GM19351 (cell line): ENCODE data around the gene GUCY1A2.
"Not testable (repeated sequence)": the region's sequence is repeated elsewhere in the genome, so short reads cannot be mapped to it uniquely, and the experiment has no call there.

Source experiments
- ATAC-seq: cut with Tn5 transposase; IDR thresholded peaks from one replicate; pipeline ENCODE4 v1.9.1; 2021; ENCODE audit warnings: mild to moderate bottlenecking, moderate library complexity; ENCODE audit not compliant: unreplicated experiment

Gene GUCY1A2

GRCh38 chr11:106950067-106950491 lies 68.2 kb downstream of the GUCY1A2 start:
- no peak for ATAC-seq

GRCh38 chr11:106943089-106943488 lies 75.2 kb downstream of the GUCY1A2 start:
- no peak for ATAC-seq

- ATAC-seq, result no peak
Measured at GRCh38 chr11:106939157-106939556, 79.1 kb downstream of the GUCY1A2 start.

DNA sequence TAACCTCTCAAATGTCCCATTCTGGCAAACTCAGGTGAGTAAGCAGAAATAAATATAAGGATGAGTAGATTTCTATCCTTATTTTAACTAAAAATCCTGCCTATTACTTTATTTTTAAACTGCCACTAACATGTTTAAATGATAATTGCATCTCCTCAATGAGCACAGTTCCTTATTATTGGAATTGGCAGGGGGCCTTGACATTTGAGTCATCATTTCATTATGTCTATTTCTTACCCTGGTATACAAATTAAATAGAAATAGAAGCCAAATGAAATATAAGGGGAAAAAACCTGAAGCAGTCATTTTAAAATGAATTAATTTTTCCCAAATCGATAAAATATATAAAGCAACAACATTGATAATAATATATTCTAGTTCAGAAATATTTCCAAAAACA lies 81.2 kb downstream of the GUCY1A2 start:
- no peak for ATAC-seq

DNA sequence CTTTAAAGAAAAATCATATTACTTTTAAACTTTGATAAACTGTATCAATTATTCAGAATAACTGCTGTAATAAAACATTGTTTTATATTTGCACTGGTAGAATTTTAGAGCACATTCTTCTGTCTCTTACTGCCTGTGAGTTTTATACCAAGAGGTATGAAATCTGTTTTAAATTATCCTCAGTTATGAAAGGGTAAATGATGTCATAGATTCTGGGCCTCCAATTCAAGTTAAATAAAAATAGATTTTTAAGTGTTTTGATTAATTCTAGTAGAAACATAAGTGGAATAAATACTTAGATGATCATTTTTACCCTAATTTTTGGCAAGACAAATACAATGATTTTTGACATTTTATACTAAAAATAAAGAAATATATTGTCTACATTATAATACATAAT lies 93.0 kb downstream of the GUCY1A2 start:
- no peak for ATAC-seq

DNA sequence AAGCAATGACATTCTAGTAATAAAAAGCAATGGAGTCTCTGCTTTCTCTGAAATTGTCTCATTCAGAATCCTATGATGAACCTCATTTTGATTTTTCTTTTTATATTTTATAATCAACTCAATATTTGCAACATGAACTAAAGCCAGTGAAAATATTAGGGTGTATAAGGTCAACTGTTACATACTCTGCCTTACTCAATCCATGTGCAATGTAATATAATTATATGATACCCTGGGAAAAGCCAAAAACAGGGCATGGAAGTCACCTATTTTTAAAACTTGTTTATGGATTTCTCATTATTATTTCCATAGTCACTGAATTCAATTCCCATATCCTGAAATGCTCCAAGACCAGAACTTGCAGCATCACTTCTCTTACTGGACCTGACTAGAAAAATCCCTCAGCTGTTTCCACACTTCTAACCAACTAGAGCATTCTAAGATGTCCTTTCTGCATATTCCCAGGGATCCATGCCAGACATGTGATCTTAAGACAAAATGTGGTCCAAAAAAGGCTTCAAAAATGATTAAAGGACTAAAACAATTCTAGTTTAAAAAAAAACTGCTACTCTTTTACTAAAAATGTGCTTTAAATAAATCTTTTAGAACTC lies 97.3 kb downstream of the GUCY1A2 start:
- no peak for ATAC-seq

GRCh38 chr11:106917973-106918372 lies 100.3 kb downstream of the GUCY1A2 start:
- ATAC-seq, result peak; percentile 89

DNA sequence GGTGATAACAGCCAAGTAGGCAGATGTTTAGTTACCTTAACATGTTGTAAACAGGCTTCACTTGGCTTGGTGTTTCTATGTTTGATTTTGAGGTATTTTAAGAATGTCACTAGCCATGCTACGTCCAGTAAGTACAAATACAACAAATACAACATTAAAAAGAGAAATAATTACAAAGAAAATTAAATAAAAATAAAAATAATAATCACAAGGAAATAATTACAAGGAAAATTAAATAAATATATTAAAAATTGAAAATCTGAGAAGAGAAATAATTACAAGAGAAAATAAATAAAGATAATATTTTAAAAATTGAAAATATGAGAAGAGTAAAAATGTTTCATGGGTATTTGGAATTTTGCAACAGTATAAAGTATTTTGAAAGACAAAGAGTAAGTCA lies 103.9 kb downstream of the GUCY1A2 start:
- ATAC-seq, result no peak

DNA sequence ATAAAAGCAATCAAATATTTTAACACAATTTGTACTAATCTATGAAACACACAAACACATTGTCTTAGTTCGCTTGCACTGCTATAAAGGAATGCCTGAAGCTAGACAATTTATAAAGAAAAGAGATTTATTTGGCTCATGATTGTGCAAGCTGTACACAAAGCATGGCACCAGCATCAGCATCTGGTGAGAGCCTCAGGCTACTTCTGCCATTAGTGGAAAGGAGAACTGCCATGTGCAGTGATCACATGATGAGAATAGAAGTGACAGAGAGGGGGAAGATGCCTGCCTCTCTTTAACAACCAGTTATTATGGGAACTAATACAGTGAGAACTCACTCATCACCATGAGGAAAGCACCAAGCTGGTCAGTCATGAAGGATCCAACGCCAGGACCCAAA lies 105.1 kb downstream of the GUCY1A2 start:
- ATAC-seq, result no peak

- ATAC-seq, result no peak
Measured at GRCh38 chr11:106904826-106905225, 113.5 kb downstream of the GUCY1A2 start.

DNA sequence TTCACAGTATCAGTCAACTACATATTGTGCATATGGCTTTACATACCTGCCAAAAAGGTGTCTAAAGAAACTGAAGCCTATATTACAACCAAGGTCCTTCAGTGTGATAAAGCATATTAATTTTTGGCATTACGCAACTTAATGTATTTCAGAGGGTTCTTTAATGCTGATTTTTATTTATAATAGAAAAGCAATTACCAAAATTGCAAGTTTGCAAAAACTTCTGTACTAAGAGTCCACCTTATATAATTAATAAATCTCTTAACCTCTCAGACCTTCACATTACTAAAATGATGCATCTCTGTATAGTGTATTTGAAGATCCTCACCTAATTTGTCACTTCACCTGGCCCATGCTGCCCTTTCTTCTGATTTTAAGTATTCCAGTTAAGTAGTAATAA lies 128.6 kb downstream of the GUCY1A2 start:
- ATAC-seq, result no peak

- no peak for ATAC-seq
Measured at GRCh38 chr11:106888386-106888785, 129.9 kb downstream of the GUCY1A2 start.

DNA sequence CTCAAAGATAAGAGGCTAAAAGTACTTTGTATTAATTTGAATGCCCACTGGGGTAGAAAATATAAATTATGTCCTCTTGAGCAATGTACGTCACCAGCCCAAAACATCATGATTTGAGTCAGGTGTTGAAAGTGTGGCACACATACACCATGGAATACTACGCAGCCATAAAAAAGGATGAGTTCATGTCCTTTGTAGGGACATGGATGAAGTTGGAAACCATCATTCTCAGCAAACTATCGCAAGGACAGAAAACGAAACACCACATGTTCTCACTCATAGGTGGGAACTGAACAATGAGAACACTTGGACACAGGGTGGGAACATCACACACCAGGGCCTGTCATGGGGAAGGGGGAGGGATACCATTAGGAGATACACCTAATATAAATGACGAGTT lies 134.6 kb downstream of the GUCY1A2 start:
- ATAC-seq, result not testable (repeated sequence)

- no peak for ATAC-seq
Measured at GRCh38 chr11:106879832-106880546, 138.3 kb downstream of the GUCY1A2 start.

DNA sequence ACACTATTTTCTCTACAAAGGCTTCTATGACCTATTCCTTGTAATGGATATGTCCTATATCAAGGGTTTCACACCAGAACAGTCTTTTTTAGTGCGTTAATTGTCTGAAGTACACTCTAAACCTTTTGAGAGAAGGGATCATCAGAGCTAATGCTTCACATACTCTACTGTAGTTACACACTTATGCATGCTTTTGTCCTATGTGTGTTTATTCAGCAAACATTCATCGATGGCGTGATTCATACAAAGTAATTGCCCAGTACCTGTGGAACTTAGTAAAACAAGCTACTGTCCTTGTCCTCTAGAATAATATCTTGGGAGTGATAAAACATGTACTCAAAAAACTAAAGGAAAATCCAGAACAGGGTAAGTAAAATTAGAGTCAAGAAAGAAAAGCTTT lies 139.2 kb downstream of the GUCY1A2 start:
- ATAC-seq, result no peak

DNA sequence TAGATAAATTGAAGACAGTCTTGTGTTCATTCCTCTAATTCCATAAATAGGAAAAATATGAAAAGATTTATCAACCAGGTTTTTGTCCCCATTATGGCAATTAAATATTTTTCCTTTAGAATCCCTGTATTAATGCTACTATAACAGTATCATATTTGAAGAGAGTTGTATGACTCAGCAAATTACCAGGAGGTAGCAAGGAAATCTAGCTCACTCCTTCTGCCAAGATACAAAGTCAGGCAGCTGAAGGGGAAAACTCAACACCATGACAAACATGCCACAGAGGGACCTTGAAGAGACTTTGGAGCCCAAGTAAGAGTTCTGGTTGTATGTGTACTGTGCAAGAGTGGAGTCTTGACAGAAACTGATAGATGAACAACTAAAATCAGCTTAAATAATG lies 143.3 kb downstream of the GUCY1A2 start:
- ATAC-seq, result no peak

DNA sequence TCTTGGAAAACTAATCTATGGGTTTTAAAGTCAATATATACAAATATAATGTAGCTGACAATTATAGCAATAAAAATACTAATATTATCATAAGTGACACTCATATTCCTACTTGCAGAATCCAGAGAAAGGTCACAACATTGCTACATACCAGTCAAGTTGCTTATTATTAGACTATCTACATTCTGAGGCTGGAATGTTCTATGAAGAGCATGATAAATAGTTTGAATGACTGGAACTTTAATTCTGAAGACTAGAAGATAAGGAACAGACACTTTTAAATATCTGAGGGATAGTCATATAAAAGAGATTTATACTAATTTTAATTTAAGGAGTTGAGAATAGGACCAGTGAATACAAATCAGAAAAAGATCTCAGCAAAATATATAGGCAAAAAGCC lies 146.0 kb downstream of the GUCY1A2 start:
- ATAC-seq, result no peak

- no peak for ATAC-seq
Measured at GRCh38 chr11:106858200-106858599, 160.1 kb downstream of the GUCY1A2 start.

DNA sequence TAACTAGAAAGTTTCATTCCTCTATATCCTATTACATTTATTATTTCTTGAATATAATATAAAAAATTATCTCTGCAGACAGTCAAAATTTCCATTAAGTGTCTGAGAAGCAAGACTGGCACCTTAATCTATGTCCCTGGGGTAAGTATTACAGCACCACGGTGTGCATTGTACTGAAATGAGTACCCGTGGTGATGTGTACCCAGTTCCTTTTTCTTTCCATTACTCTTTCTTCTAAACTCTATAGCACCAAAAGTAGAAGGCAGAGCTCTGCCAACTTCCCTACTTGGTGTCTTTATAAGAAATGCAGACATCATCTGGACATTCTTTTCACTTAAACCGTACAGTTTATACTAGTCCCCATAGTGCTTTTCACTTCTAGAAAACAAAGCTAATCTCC lies 161.7 kb downstream of the GUCY1A2 start:
- ATAC-seq, result no peak

- ATAC-seq, result no peak
Measured at GRCh38 chr11:106854429-106854828, 163.8 kb downstream of the GUCY1A2 start.

GRCh38 chr11:106853850-106854401 lies 164.3 kb downstream of the GUCY1A2 start:
- ATAC-seq, result no peak

GRCh38 chr11:106852779-106853178 lies 165.5 kb downstream of the GUCY1A2 start:
- no peak for ATAC-seq
